ENCODE results near the gene RELA.

GRCh38 chr11:65646288-65646957, 16.3 kb downstream of the RELA start:
- no peak for TF ChIP-seq CTCF (IDR thresholded peaks at IDR 0.05)
- TF ChIP-seq PRDM15 (CRISPR knock-in tag; IDR thresholded peaks at IDR 0.05) = no peak
- no peak for TF ChIP-seq FOXJ3 (CRISPR knock-in tag; IDR thresholded peaks at IDR 0.05; ENCODE audit: borderline replicate concordance)
- TF ChIP-seq ZNF263 (CRISPR knock-in tag; IDR thresholded peaks at IDR 0.05; ENCODE audit: low read depth) = no peak
- no peak for TF ChIP-seq ZNF396 (CRISPR knock-in tag; IDR thresholded peaks at IDR 0.05; ENCODE audit: borderline replicate concordance)
- no peak for TF ChIP-seq ELF4 (CRISPR knock-in tag; IDR thresholded peaks at IDR 0.05; ENCODE audit: low read depth)
- no peak for TF ChIP-seq ZNF532 (CRISPR knock-in tag; IDR thresholded peaks at IDR 0.05; ENCODE audit: borderline replicate concordance)

Data from WTC11 (cell line).